GM18505 (cell line): ENCODE data around the gene MLH3.

ENCODE experiments used
- ATAC-seq: cut with Tn5 transposase; IDR thresholded peaks from one replicate; pipeline ENCODE4 v1.9.1; 2021; ENCODE audit not compliant: unreplicated experiment
- POLR2A ChIP-seq: IDR thresholded peaks from 4 replicates; pipeline ENCODE4 v1.6.1; 2011; ENCODE audit warnings: borderline replicate concordance; ENCODE audit not compliant: insufficient read depth, insufficient read length; ENCODE audit errors: extremely low read depth

The MLH3 gene

DNA sequence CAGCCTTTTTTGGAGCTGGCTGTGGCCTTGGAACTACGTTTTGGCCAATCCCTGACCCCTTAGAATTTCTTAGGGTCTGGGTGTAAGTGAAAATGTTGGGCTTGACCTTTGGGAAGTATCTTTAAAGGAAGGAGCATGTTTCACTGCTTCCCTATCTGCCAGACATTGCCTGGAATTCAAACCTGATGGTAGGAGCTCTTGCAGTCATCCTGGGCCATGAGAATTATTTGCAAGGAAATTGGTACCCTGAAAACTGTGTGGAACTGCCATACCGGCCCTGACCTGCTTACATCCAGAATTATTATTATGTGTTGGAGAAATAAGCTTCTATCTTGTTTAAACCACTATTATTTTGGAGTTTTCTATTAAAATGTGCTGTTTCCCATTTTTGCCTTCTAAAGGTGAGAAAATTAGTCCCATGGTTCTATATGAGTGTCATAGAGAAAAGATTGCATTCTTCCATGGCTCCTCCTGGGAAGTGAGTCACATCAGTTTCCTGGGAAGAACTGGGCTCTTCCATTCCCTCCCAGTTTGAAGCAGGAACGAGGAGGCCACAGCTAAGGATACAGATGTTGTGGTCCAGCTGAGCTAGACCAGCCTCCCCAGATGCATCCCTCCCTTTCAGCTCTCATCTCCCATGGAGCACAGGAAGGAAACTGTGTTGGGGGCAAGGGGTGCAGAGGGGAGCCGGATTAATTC is 86.3 kb downstream of the MLH3 start:
- ATAC-seq = no peak
- TF ChIP-seq POLR2A = no peak
